ENCODE results near the gene ZNF275. TPM values are rescaled to one million over a fixed set of nuclear protein-coding genes. Genes with fewer than 3 reads are reported as not detected.
"Not testable (repeated sequence)": the region's sequence is repeated elsewhere in the genome, so short reads cannot be mapped to it uniquely, and the experiment has no call there.

Gene ZNF275
- total RNA-seq, result 10 to 100 TPM; 10.5 to 11.3 TPM
- 11.8 TPM for polyA plus RNA-seq (2013, experiment 1 of 2)
- polyA plus RNA-seq (2013, experiment 2 of 2), result 11.9 TPM
- 14.1 to 64.1 (median 30.3) reads per million in 172 experiments for total RNA-seq

- ATAC-seq (ENCODE audit: poor library complexity) (peak; percentile 97), DNase-seq (peak; percentile 60 to 91 (median 77))
- Histone ChIP-seq H3K27ac (ENCODE audit: low read depth in 1 of 2, low read length in 2 of 2) (peak within 1 kb of the TSS in 1 of 2 donors; percentile 41), H3K9me3 (ENCODE audit: control insufficient read depth in 1 of 2, insufficient read depth in 1 of 2, low read length in 2 of 2) (no peaks in the 10 kb centered on the region), H3K36me3 (ENCODE audit: insufficient read depth, low read length) (peaks cover 16% of the 10 kb centered on the region), H3K4me3 (ENCODE audit: low read length) (peak within 1 kb of the TSS; percentile 80), H3K4me1 (ENCODE audit: insufficient read depth, low read length) (peaks cover 40% of the 10 kb centered on the region), H3K27me3 (ENCODE audit: control insufficient read depth in 1 of 2, insufficient read depth in 2 of 2, low read length in 2 of 2) (peaks cover 0 to 2% of the 10 kb centered on the region in 2 experiments)
- TF ChIP-seq CTCF (IDR thresholded peaks at IDR 0.05), result no peak
- H3K4me3 Mint-ChIP-seq, result peak within 1 kb of the TSS; percentile 89
- H3K27me3 Mint-ChIP-seq, result peaks cover 2% of the 10 kb centered on the region
- ChIA-PET CTCF (no interaction called here), POLR2A (interaction anchor here (1.4 to 1.5 kb wide), 2 partner anchors 9 to 393 kb away, joined by 3 to 7 read pairs; no protein-coding TSS in a partner anchor)
- H3K27ac Mint-ChIP-seq, result peak within 1 kb of the TSS; percentile 66
- intact Hi-C loops (cut with DNase I, micrococcal nuclease), result loop anchor here in 1 of 2 experiments (5.0 kb wide), 2 partner anchors 138 to 392 kb away; partner anchors contain the start of gene HAUS7
- no peaks in the 10 kb centered on the region for H3K9me3 Mint-ChIP-seq
- peaks cover 26% of the 10 kb centered on the region for H3K36me3 Mint-ChIP-seq (ENCODE audit: low read depth)
- H3K4me1 Mint-ChIP-seq (ENCODE audit: low read depth), result peaks cover 47% of the 10 kb centered on the region
These were observed at the start of gene ZNF275 for GRCh38 chrX:153333821-153334653. Gene ZNF275, plus strand, starts transcription at chrX:153334153. Its CDS starts 2,527 bp downstream, at chrX:153336680.

GRCh38 chrX:153285678-153286077, 48.3 kb upstream of the ZNF275 start:
- H3K4me3 ChIP-seq (ENCODE audit: low read length); intact Hi-C loops (cut with DNase I, micrococcal nuclease); H3K4me1 ChIP-seq (ENCODE audit: insufficient read depth, low read length): not testable (repeated sequence)

GRCh38 chrX:153288807-153289206, 45.1 kb upstream of the ZNF275 start:
- H3K4me3 Mint-ChIP-seq; DNase-seq; POLR2A ChIA-PET; ATAC-seq (ENCODE audit: poor library complexity); H3K27ac Mint-ChIP-seq; H3K4me3 ChIP-seq (ENCODE audit: low read length); H3K9me3 Mint-ChIP-seq; H3K36me3 Mint-ChIP-seq (ENCODE audit: low read depth); H3K4me1 Mint-ChIP-seq (ENCODE audit: low read depth); H3K36me3 ChIP-seq (ENCODE audit: insufficient read depth, low read length); H3K27me3 Mint-ChIP-seq; H3K27ac ChIP-seq (ENCODE audit: low read depth in 1 of 2, low read length in 2 of 2); CTCF ChIA-PET; H3K27me3 ChIP-seq (ENCODE audit: control insufficient read depth in 1 of 2, insufficient read depth in 2 of 2, low read length in 2 of 2); H3K4me1 ChIP-seq (ENCODE audit: insufficient read depth, low read length); intact Hi-C loops (cut with DNase I, micrococcal nuclease); H3K9me3 ChIP-seq (ENCODE audit: control insufficient read depth in 1 of 2, insufficient read depth in 1 of 2, low read length in 2 of 2): not testable (repeated sequence)

More at GRCh38 chrX:153285678-153286077, 48.3 kb upstream of the ZNF275 start:
- POLR2A ChIA-PET; H3K36me3 ChIP-seq (ENCODE audit: insufficient read depth, low read length); H3K4me1 Mint-ChIP-seq (ENCODE audit: low read depth); H3K9me3 ChIP-seq (ENCODE audit: control insufficient read depth in 1 of 2, insufficient read depth in 1 of 2, low read length in 2 of 2); CTCF ChIA-PET; H3K4me3 Mint-ChIP-seq; H3K9me3 Mint-ChIP-seq; H3K27ac Mint-ChIP-seq; ATAC-seq (ENCODE audit: poor library complexity); DNase-seq; H3K27me3 Mint-ChIP-seq; H3K27me3 ChIP-seq (ENCODE audit: control insufficient read depth in 1 of 2, insufficient read depth in 2 of 2, low read length in 2 of 2); H3K36me3 Mint-ChIP-seq (ENCODE audit: low read depth); H3K27ac ChIP-seq (ENCODE audit: low read depth in 1 of 2, low read length in 2 of 2): not testable (repeated sequence)

- H3K36me3 Mint-ChIP-seq (ENCODE audit: low read depth); H3K36me3 ChIP-seq (ENCODE audit: insufficient read depth, low read length); H3K4me1 Mint-ChIP-seq (ENCODE audit: low read depth); H3K4me1 ChIP-seq (ENCODE audit: insufficient read depth, low read length); H3K4me3 ChIP-seq (ENCODE audit: low read length); H3K9me3 ChIP-seq (ENCODE audit: control insufficient read depth in 1 of 2, insufficient read depth in 1 of 2, low read length in 2 of 2); H3K27ac Mint-ChIP-seq; H3K4me3 Mint-ChIP-seq; H3K9me3 Mint-ChIP-seq; H3K27ac ChIP-seq (ENCODE audit: low read depth in 1 of 2, low read length in 2 of 2); intact Hi-C loops (cut with DNase I, micrococcal nuclease); CTCF ChIA-PET; H3K27me3 Mint-ChIP-seq; POLR2A ChIA-PET; H3K27me3 ChIP-seq (ENCODE audit: control insufficient read depth in 1 of 2, insufficient read depth in 2 of 2, low read length in 2 of 2): not testable (repeated sequence)
- DNase-seq (peak in 1 of 14 experiments; percentile 25), ATAC-seq (ENCODE audit: poor library complexity) (peak; percentile 73)
These were observed 40.4 kb upstream of the ZNF275 start for GRCh38 chrX:153293485-153294071.
